HG03378 (cell line): ENCODE data around the gene SPAG4.

ENCODE experiments used
- ATAC-seq: cut with Tn5 transposase; IDR thresholded peaks from one replicate; pipeline ENCODE4 v1.9.1; 2021; ENCODE audit warnings: mild to moderate bottlenecking, moderate library complexity; ENCODE audit not compliant: unreplicated experiment

Gene SPAG4

DNA sequence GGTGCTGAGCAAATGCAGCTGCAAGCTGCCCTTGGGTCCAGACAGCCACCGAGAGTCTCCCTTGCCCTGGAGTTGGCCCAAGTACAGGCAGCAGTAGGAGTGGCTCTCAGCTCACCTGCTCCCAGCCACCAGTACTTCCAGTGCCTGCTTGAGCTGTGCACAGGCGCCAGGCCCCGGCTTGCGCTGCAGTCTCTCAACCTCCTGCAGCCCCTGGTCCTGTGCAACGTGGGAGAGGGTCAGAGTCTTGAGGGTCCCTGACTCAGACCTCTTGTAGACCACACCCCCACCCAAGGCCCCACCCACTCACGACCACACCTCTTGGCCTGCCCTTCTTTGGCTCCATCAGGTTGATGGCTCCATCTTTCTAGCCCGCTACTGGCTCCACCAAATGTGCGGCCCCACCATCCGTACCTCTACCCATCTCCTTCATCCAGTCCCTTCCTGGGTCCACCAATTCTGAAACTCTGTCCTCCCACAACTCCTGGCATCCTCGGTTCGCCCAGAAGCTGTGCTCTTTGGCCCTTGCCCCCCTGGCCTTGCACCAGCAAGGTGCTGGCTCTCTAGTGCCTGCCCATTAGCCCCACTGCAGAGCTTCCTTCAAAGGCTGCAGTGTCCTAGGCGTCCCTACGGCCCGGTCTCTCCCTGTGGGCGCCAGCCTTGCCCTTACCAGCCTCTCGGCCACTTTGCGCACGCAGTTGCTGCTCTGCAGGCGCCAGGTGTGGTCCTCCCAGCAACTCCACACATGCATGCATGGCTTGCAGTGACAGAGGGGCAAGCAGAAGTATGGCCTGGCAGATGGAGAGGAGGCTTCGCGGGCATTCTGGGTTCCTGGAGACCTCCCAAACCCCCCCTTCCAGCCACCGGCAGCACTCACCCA lies 16.5 kb upstream of the SPAG4 start:
- ATAC-seq: no peak

- ATAC-seq: no peak
These were observed 15.9 kb upstream of the SPAG4 start for GRCh38 chr20:35599776-35600120.

- ATAC-seq: no peak
These were observed 15.2 kb upstream of the SPAG4 start for GRCh38 chr20:35600176-35600992.

DNA sequence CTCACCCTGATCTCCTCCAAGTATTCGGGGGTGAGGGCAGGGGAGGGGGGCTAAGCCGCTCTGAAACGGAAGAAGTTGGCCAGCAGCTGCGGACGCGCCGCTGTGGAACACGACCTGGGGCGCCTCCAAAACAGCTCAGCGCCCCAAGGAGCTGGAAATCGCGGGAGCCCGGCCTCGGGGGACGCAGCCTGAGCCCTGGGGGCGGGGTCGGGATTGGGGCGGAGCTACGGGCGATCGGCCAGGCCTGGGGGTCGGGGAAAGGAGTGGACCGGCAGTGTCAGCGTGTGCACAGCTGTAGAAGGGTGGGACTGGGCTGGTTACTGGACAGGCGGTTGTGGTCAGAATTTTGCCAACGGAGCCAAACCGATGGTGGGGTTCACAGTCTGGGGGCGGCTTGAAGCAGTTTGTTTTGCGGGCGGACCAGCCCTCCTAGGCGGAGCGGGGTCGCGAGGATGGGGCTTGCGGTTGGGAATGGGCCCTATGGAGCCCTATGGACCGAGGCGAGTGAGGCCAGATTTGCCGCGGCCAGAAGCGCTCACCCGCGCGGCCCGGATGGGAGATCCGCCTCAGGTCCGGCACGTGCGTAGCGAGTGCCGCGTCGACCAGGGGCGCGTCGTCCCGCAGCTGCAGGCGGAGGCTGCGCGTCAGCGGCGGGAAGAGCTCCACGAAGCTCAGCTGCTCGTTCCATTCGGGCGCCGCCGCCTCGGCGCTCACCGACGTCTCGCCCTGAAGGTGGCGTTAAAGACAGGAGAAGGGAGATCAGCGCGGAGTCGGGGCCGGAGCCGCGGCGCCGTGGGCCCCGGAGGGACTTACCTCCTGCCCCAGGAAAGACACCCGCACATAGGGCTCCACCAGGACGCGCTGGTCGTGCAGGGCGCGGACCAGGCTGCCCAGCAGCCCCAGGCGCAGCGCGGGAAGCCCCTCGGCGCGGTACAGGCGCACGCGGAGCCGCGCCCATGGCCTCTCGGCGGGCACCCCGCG lies 14.3 kb upstream of the SPAG4 start:
- peak; percentile 47 for ATAC-seq

GRCh38 chr20:35601990-35602389 lies 13.6 kb upstream of the SPAG4 start:
- ATAC-seq: no peak

GRCh38 chr20:35602851-35603495 lies 12.7 kb upstream of the SPAG4 start:
- no peak for ATAC-seq

DNA sequence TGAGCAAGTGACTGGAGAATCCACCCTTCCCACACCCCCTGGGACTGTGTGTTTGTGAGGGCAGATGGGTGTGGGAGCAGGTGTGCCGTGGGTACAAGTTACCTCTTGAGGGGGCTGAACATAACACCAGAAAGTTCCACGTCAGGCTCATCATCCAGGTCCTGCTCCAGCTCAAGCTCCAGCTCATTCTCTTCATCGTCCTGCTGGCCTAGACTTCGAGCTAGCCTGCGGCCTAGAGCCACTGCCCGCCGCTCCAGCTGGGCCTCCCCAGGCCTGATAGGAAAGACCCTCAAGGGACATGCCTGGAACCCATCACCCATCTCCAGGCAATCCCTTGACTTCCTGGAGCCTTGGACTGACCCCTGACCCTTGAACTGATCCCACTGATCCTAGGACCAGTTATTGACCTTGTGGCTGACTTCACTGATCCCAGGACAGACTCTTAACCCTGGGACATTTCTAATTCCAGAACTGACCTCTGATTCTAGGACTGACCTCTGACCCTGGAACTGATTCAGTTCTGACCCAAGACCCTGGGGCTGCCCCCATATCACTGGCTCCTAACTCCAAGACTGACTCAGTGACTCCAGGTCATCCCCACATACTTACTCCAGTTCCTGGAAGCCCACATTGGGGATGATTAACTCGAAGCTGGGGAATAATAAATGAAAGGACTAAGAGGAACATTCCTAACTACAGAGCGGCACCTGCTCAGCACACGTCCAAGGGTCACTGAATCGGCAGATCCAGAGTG lies 11.8 kb upstream of the SPAG4 start:
- ATAC-seq: no peak

GRCh38 chr20:35604449-35604747 lies 11.2 kb upstream of the SPAG4 start:
- no peak for ATAC-seq

DNA sequence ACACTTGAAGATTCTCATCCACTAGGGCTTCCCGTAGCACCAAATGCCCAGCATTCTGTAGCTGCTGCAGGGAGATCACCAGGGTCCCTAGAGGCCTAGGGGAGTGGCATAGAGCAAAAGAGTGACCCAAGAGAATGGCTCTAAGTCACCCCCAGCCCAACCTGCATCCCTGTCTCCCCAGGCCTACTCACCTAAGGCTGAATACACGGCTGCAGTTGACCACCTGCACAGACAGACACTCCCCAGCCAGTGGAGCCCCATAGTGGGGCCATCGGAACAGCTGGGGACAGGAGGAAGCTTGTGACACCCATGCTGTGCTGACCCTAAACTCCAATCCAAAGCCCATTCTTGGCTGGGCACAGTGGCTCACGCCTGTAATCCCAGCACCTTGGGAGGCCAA lies 9.5 kb upstream of the SPAG4 start:
- ATAC-seq: no peak

GRCh38 chr20:35607003-35607735 lies 8.5 kb upstream of the SPAG4 start:
- no peak for ATAC-seq

DNA sequence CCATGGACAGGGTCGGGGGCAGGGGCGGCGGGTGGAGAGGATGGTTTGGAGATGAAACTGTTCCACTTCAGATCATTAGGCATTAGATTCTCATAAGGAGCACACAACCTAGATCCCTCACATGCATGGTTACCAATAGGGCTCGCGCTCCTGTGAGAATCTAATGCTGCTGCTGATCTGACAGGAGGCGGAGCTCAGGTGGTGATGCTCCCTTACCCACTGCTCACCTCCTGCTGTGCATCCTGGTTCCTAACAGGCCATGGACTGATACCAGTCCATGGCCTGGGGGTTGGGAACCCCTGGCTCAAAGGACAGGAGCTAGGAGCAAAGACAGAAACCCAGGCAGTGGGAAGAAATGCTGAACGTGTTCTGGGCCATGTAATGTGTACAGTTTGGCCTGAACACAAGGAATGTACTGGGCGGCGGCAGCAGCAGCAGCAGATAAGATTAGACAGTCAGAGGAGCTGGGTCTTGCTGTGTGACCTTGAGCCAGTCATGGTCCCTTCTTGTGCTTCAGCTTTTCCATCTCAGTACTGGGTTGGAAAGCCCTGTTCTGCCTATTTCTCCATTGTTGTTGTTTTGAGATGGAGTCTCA lies 4.7 kb upstream of the SPAG4 start:
- no peak for ATAC-seq

DNA sequence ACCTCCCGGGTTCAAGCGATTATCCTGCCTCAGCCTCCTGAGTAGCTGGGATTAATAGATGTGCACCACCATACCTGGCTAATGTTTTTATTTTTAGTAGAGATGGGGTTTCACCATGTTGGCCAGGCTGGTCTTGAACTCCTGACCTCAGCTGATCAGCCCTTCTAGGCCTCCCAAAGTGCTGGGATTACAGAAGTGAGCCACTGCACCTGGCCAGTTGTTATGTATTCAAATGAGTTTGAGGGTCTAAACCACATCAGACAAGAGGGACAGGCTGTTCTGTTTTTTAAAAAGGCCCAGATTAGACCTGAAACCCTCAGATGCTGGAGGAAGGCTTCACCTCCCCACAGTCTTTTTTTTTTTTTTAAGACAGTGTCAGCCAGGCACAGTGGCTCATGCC lies 4.1 kb upstream of the SPAG4 start:
- no peak for ATAC-seq

DNA sequence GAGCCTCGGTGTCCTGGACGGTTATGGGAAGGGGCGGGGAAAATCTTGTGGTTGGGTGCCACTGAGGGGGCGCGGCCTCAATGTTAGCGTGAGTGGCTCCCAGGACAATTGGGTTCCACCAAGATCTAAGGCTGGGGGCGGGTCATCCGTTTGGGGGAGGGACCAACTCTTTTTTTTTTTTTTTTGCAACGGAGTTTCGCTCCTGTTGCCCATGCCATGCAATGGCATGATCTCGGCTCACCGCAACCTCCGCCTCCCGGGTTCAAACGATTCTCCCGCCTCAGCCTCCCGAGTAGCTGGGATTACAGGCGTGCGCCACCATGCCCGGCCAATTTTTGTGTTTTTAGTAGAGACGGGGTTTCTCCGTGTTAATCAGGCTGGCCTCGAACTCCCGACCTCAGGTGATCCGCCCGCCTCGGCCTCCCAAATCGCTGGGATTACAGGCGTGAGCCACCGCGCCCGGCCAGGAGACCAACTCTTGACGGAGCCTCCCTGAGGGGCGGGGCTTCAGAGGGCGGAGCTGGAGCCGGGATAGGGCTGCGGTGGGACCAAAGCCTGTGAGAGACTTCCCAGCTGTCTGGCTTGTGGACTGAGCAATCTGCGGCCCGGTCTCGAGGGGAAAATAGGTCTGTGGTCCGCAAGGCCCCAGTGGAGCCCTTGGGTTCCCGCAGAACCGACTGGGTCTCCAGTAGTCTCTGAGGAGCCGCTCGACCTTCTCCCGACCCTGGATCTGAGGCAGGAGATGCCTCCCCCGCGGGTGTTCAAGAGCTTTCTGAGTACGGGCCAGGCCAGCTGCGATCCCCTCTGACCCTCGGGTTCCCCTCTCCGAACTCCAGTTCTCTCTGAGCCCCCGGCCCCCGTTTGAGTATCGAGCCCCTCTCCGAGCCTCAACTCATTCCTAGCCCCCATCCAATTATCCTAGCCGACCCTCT lies 1.1 kb downstream of the SPAG4 start:
- no peak for ATAC-seq

DNA sequence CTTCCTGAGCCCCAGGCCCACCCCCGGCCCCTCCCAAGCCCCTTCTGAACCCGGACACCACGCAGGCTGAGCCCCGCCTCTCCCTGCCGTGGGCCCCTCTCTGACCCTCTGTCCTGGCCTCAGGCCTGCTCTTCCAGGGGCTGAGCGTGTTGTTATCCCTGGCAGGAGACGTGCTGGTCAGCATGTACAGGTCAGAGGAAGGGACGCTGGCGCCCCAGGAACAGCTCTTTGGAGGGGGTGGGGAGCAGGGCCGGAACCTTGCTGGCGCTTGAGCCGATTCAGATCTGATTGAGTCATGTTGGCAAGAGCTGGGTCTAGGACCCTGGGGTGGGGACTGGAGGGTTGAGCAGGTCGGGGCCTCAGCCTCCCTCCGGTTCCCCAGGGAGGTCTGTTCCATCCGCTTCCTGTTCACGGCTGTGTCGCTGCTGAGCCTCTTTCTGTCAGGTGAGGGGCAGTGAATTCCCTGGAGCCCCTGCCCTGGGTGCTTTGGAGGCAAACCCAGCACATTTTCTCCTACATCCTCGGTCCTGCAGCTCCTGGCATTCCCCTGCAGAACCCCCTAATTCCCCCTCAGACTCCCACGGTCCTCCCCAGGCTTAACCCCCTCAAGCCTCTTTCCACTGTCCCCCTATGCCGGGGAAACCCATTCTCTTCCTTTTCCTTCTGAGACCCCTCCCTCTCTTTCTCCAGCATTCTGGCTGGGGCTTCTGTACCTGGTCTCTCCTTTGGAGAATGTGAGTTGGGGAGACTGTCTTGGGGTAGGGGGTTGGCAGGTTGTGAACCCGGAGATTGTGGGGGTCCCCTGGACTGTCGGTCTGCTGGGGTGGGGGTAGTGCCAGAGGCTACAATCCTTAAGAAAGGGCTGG lies 2.0 kb downstream of the SPAG4 start:
- no peak for ATAC-seq

- no peak for ATAC-seq
These were observed 2.9 kb downstream of the SPAG4 start for GRCh38 chr20:35618263-35619131.
